Measurements from ENCODE around the gene SLC44A4.

Gene SLC44A4

DNA sequence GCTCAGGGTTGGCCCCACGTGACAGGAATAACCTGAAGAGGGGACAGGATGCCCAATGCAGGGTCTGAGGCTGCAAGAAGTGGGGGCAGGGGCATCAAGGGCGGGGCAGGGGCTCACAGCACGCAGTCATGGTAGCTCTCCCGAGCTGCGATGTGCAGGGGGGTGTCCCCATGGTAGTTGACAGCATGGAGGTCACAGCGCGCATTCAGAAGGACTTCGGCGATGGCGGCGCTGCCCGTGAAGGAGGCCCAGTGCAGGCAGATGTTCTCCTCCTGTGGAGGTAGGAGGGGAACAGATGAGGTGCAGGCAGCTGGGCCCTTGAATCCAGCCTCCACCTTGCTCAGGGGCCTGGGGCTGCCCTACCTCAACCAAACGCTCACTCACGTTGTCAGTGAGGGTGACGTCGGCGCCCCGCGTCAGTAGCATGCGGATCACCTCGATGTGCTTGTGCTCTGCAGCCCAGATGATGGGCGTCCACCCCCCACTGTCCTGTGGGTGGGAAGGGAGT lies 5.8 kb upstream of the SLC44A4 start:
- FAIRE-seq (no peak), DNase-seq (ENCODE audit: insufficient read length, low spot score) (no peak)
- TF ChIP-seq, protein P1, sequence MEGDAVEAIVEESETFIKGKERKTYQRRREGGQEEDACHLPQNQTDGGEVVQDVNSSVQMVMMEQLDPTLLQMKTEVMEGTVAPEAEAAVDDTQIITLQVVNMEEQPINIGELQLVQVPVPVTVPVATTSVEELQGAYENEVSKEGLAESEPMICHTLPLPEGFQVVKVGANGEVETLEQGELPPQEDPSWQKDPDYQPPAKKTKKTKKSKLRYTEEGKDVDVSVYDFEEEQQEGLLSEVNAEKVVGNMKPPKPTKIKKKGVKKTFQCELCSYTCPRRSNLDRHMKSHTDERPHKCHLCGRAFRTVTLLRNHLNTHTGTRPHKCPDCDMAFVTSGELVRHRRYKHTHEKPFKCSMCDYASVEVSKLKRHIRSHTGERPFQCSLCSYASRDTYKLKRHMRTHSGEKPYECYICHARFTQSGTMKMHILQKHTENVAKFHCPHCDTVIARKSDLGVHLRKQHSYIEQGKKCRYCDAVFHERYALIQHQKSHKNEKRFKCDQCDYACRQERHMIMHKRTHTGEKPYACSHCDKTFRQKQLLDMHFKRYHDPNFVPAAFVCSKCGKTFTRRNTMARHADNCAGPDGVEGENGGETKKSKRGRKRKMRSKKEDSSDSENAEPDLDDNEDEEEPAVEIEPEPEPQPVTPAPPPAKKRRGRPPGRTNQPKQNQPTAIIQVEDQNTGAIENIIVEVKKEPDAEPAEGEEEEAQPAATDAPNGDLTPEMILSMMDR (IDR thresholded peaks at IDR 0.05; ENCODE audit: insufficient read depth, missing control alignments), result no peak

DNA sequence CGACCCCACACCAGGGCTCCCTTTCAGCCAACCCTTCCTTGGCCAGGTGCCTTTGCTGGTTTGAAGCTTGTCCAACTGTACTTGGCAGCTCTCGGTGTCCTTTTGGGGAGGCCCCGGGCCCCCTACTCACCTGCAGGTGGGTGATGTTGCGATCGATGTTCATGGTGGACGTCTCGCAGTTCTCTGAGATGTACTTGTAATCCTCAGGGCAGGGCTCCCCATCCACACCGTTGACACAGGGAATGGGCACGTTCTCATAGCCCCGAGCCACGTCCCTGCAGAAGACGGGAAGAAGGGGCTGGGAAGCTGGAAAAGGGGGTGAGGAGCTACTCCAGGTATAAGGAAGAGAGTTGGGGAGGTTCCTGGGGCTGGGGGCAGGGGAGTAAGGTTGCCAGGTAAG lies 4.9 kb upstream of the SLC44A4 start:
- no peak for DNase-seq (ENCODE audit: insufficient read length, low spot score)
- TF ChIP-seq, protein P1 (IDR thresholded peaks at IDR 0.05; ENCODE audit: insufficient read depth, missing control alignments), result no peak
- no peak for FAIRE-seq

DNA sequence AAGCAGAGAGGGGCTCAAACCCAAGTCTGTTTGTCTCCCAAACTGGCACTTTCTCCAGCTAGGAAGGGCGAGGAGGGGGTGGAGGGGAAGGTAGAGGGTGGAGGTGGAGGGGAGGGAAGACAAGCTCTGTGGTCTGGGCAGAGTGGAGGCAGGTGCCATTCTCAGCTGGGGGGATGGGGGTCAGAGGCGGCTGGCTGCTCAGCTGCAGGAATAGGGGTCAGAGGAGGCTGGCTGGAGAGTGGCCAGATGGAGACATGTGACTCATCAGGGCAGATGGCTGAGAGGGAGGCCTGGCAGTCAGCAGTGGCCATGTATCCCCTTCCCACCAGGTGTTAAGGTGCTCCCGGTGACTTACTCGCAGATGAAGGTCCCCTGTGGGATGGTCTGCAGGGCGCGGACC lies 3.5 kb upstream of the SLC44A4 start:
- DNase-seq (ENCODE audit: insufficient read length, low spot score) (no peak), FAIRE-seq (no peak)
- TF ChIP-seq, protein P1 (IDR thresholded peaks at IDR 0.05; ENCODE audit: insufficient read depth, missing control alignments), result no peak

GRCh38 chr6:31881136-31881859 lies 2.5 kb upstream of the SLC44A4 start:
- DNase-seq (ENCODE audit: insufficient read length, low spot score) (no peak), FAIRE-seq (no peak)
- TF ChIP-seq, protein P1 (IDR thresholded peaks at IDR 0.05; ENCODE audit: insufficient read depth, missing control alignments), result no peak

DNA sequence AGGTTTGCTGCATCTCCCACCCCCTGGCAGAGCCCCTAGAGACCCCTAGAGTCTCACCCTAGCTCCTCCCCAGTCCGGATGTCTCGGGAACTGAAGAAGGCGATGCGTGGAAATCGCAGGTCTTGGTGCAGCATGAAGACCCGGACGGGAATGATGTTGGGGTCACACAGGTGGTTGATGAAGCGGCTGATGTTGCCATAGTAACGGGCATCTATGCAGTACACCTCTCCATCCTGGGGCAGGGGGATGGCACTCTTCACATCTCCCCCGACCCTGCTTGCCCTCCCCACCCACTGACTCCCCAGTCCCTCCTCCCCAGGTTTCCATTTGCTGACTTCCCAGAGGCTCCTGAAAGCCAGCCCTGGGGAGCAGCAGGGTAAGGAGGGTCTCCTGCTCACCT lies 1.8 kb upstream of the SLC44A4 start:
- TF ChIP-seq, protein P1 (IDR thresholded peaks at IDR 0.05; ENCODE audit: insufficient read depth, missing control alignments), result no peak
- FAIRE-seq, result no peak
- no peak for DNase-seq (ENCODE audit: insufficient read length, low spot score)

DNA sequence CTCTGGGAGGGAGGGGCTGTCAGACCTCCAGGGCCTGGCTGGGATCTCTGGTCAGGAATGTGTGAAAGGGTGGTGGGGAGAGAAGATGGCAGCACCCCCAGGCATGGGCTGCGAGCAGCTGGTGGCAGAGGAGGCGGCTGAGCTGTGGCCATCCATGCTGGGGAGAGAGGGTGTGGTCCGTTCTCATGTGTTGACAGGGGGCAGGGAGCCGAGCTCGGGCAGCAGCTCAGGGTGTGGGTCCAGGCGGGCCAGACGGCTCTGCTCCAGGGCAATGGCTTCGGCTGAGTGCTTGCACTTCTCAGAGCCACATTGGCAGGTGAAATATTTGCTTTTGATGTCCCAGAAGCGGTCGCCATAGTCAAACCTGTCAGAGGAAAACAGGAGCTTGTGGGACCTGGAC lies 1.1 kb upstream of the SLC44A4 start:
- no peak for DNase-seq (ENCODE audit: insufficient read length, low spot score)
- TF ChIP-seq, protein P1 (IDR thresholded peaks at IDR 0.05; ENCODE audit: insufficient read depth, missing control alignments), result no peak
- no peak for FAIRE-seq

- TF ChIP-seq, protein P1 (IDR thresholded peaks at IDR 0.05; ENCODE audit: insufficient read depth, missing control alignments), result no peak
- FAIRE-seq (no peak), DNase-seq (ENCODE audit: insufficient read length, low spot score) (no peak)
Measured at GRCh38 chr6:31879143-31879542, 346 bp upstream of the SLC44A4 start.
